ENCODE data around the gene PTGDR. TPM values are rescaled to one million over a fixed set of nuclear protein-coding genes. Genes with fewer than 3 reads are reported as not detected.

PTGDR gene
- total RNA-seq, 1 experiment from 2014 or later, result not detected

- Histone ChIP-seq H3K9me2 (ENCODE audit: insufficient read depth) (no peaks in the 10 kb centered on the region), H3K36me3 (ENCODE audit: control insufficient read depth in 1 of 2, insufficient read depth in 2 of 2, low read length in 2 of 2) (no peaks in the 10 kb centered on the region), H3K27ac (ENCODE audit: low read depth, low read length) (no peak overlapping the region), H3K9me3 (ENCODE audit: control insufficient read depth in 1 of 2, insufficient read depth in 1 of 2, low read depth in 1 of 2, low read length in 2 of 2) (no peaks in the 10 kb centered on the region), H3K79me2 (ENCODE audit: insufficient read depth, low read length) (no peaks in the 10 kb centered on the region), H3K4me1 (ENCODE audit: control insufficient read depth in 1 of 2, insufficient read depth in 2 of 2, low read length in 2 of 2) (no peaks in the 10 kb centered on the region), H3K9ac (ENCODE audit: low read length) (no peak overlapping the region), H3K4me2 (ENCODE audit: low read length) (no peak overlapping the region), H2AFZ (ENCODE audit: low read depth, low read length, poor library complexity, severe bottlenecking) (no peak overlapping the region), H3K4me3 (replicated peaks in 1 of 2; ENCODE audit: low read depth in 1 of 2, low read length in 2 of 2) (no peak overlapping the region), H3K27me3 (ENCODE audit: insufficient read depth, low read length) (no peaks in the 10 kb centered on the region), H4K20me1 (ENCODE audit: insufficient read depth) (no peaks in the 10 kb centered on the region)
- ATAC-seq (no peak), DNase-seq (ENCODE audit: low read depth, low spot score) (no peak)
- ChIA-PET RAD21 (ENCODE audit: low non-redundant PET in 1 of 2, low total read pairs in 2 of 2, uncharacterized antibody in 2 of 2, unreplicated experiment in 2 of 2) (no interaction called here), POLR2A (no interaction called here), CTCF (no interaction called here)
- intact Hi-C loops (cut with micrococcal nuclease), result loop anchor here (1.0 to 10.0 kb wide), 3 partner anchors 176 to 746 kb away; no protein-coding TSS in a partner anchor
- TF ChIP-seq TCF7L2 (IDR thresholded peaks at IDR 0.05; ENCODE audit: borderline replicate concordance, extremely low read depth, insufficient read depth, insufficient read length) (no peak), ZNF274 (IDR thresholded peaks at IDR 0.05; ENCODE audit: low read depth, low read length) (no peak), POLR2AphosphoS5 (IDR thresholded peaks at IDR 0.05; ENCODE audit: low read depth, low read length) (no peak), ELF1 (IDR thresholded peaks at IDR 0.05; ENCODE audit: borderline replicate concordance, low read depth) (no peak), RAD21 (IDR thresholded peaks at IDR 0.05; ENCODE audit: low read depth) (no peak), SIN3A (IDR thresholded peaks at IDR 0.05; ENCODE audit: low read depth) (no peak), CEBPB (IDR thresholded peaks at IDR 0.05; ENCODE audit: low read depth) (no peak), REST (IDR thresholded peaks at IDR 0.05; ENCODE audit: low read depth) (no peak), JUND (IDR thresholded peaks at IDR 0.05) (no peak), EZH2 (IDR thresholded peaks at IDR 0.05) (no peak), EZH2phosphoT487 (IDR thresholded peaks at IDR 0.05; ENCODE audit: borderline replicate concordance) (no peak), ZFX (IDR thresholded peaks at IDR 0.05) (no peak), EGR1 (IDR thresholded peaks at IDR 0.05; ENCODE audit: low read depth) (no peak), FOSL1 (IDR thresholded peaks at IDR 0.05; ENCODE audit: low read depth) (no peak), CBX3 (IDR thresholded peaks at IDR 0.05; ENCODE audit: low read depth) (no peak)
- TF ChIP-seq, protein P1, sequence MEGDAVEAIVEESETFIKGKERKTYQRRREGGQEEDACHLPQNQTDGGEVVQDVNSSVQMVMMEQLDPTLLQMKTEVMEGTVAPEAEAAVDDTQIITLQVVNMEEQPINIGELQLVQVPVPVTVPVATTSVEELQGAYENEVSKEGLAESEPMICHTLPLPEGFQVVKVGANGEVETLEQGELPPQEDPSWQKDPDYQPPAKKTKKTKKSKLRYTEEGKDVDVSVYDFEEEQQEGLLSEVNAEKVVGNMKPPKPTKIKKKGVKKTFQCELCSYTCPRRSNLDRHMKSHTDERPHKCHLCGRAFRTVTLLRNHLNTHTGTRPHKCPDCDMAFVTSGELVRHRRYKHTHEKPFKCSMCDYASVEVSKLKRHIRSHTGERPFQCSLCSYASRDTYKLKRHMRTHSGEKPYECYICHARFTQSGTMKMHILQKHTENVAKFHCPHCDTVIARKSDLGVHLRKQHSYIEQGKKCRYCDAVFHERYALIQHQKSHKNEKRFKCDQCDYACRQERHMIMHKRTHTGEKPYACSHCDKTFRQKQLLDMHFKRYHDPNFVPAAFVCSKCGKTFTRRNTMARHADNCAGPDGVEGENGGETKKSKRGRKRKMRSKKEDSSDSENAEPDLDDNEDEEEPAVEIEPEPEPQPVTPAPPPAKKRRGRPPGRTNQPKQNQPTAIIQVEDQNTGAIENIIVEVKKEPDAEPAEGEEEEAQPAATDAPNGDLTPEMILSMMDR (IDR thresholded peaks at IDR 0.05 in 2 of 3, conservative IDR thresholded peaks at IDR 0.05 in 1 of 3; ENCODE audit: borderline replicate concordance in 1 of 3, insufficient read depth in 1 of 3, low read depth in 2 of 3, low read length in 2 of 3), result no peak
- TF ChIP-seq, protein P2, sequence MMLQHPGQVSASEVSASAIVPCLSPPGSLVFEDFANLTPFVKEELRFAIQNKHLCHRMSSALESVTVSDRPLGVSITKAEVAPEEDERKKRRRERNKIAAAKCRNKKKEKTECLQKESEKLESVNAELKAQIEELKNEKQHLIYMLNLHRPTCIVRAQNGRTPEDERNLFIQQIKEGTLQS (IDR thresholded peaks at IDR 0.05), result no peak
- TF ChIP-seq, protein P3, sequence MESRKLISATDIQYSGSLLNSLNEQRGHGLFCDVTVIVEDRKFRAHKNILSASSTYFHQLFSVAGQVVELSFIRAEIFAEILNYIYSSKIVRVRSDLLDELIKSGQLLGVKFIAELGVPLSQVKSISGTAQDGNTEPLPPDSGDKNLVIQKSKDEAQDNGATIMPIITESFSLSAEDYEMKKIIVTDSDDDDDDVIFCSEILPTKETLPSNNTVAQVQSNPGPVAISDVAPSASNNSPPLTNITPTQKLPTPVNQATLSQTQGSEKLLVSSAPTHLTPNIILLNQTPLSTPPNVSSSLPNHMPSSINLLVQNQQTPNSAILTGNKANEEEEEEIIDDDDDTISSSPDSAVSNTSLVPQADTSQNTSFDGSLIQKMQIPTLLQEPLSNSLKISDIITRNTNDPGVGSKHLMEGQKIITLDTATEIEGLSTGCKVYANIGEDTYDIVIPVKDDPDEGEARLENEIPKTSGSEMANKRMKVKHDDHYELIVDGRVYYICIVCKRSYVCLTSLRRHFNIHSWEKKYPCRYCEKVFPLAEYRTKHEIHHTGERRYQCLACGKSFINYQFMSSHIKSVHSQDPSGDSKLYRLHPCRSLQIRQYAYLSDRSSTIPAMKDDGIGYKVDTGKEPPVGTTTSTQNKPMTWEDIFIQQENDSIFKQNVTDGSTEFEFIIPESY (IDR thresholded peaks at IDR 0.05; ENCODE audit: extremely low read depth, insufficient replicate concordance, low read length), result no peak
- TF ChIP-seq, protein P4, sequence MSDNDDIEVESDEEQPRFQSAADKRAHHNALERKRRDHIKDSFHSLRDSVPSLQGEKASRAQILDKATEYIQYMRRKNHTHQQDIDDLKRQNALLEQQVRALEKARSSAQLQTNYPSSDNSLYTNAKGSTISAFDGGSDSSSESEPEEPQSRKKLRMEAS (IDR thresholded peaks at IDR 0.05), result no peak
- no TSS peak for BruUV-seq (replicated peaks)
Measured at GRCh38 chr14:52298795-52299194, 31.3 kb downstream of the PTGDR start.

Data from HCT116 (cell line).